Neuronal stem cell (in vitro differentiated cells): ENCODE measurements around the gene CSRNP3.

Experiments used
- DNase-seq: peaks from one replicate; pipeline ENCODE4 v3.0.0-alpha.2; 2013; ENCODE audit warnings: low spot score
- H2AFZ ChIP-seq: one replicate; pipeline ENCODE4 v1.6.1; 2013; ENCODE audit warnings: mild to moderate bottlenecking, low read length, inconsistent platforms
- H2AK5ac ChIP-seq: 2 replicates; pipeline ENCODE4 v1.6.1; 2013; ENCODE audit warnings: low read depth, mild to moderate bottlenecking, inconsistent platforms, low read length, moderate library complexity, mixed read lengths
- H2BK120ac ChIP-seq: 2 replicates; pipeline ENCODE4 v1.6.1; 2013; ENCODE audit warnings: low read depth, mild to moderate bottlenecking, inconsistent platforms, low read length, moderate library complexity, mixed read lengths
- H2BK12ac ChIP-seq: one replicate; pipeline ENCODE4 v1.6.1; 2013; ENCODE audit warnings: low read length, inconsistent platforms
- H2BK15ac ChIP-seq: 2 replicates; pipeline ENCODE4 v1.6.1; 2013; ENCODE audit warnings: mild to moderate bottlenecking, low read length, inconsistent platforms, mixed read lengths
- H2BK5ac ChIP-seq: one replicate; pipeline ENCODE4 v1.6.1; 2013; ENCODE audit warnings: inconsistent platforms, mild to moderate bottlenecking, low read length, moderate library complexity
- H3K14ac ChIP-seq: one replicate; pipeline ENCODE4 v1.6.1; 2013; ENCODE audit warnings: low read length, inconsistent platforms
- H3K18ac ChIP-seq: 2 replicates; pipeline ENCODE4 v1.6.1; 2013; ENCODE audit warnings: low read length, inconsistent platforms
- H3K23ac ChIP-seq: 2 replicates; pipeline ENCODE4 v1.6.1; 2013; ENCODE audit warnings: low read depth, mild to moderate bottlenecking, mixed read lengths, low read length, inconsistent platforms; ENCODE audit not compliant: poor library complexity
- H3K27ac ChIP-seq: replicated peaks from 3 replicates; pipeline ENCODE4 v1.5.1; 2013; ENCODE audit warnings: low read length, inconsistent platforms
- H3K27me3 ChIP-seq, 3 experiments: 2 replicates each; pipeline ENCODE4 v1.6.1; 2013; ENCODE audit warnings: low read length in 3 of 3, mild to moderate bottlenecking in 2 of 3, inconsistent platforms in 1 of 3, low read depth in 1 of 3, mixed read lengths in 1 of 3, moderate library complexity in 1 of 3; ENCODE audit not compliant: control insufficient read depth in 3 of 3, insufficient read depth in 3 of 3
- H3K36me3 ChIP-seq, 2 donors: replicated peaks in 1 of 2; 2 replicates each; pipeline ENCODE4 v1.6.1; 2013; ENCODE audit warnings: low read length in 2 of 2; ENCODE audit not compliant: control insufficient read depth in 2 of 2, insufficient read depth in 2 of 2
- H3K4ac ChIP-seq: 2 replicates; pipeline ENCODE4 v1.6.1; 2013; ENCODE audit warnings: inconsistent platforms, mild to moderate bottlenecking, low read length, moderate library complexity
- H3K4me1 ChIP-seq, 2 donors: 1 replicate in 1 of 2; 2 replicates in 1 of 2; pipeline ENCODE4 v1.6.1; 2013; ENCODE audit warnings: low read length in 2 of 2, low read depth in 1 of 2; ENCODE audit not compliant: control insufficient read depth in 2 of 2, insufficient read depth in 1 of 2
- H3K4me2 ChIP-seq: one replicate; pipeline ENCODE4 v1.6.1; 2013; ENCODE audit warnings: mild to moderate bottlenecking, low read length, inconsistent platforms; ENCODE audit not compliant: insufficient read depth, poor library complexity, severe bottlenecking
- H3K4me3 ChIP-seq, 2 donors: 2 replicates each; pipeline ENCODE4 v1.5.1; 2013; ENCODE audit warnings: low read length in 2 of 2, mild to moderate bottlenecking in 2 of 2, inconsistent platforms in 1 of 2, moderate library complexity in 1 of 2
- H3K79me1 ChIP-seq: one replicate; pipeline ENCODE4 v1.6.1; 2013; ENCODE audit warnings: low read depth, mild to moderate bottlenecking, inconsistent platforms, low read length, moderate library complexity
- H3K9ac ChIP-seq: one replicate; pipeline ENCODE4 v1.6.1; 2013; ENCODE audit warnings: mild to moderate bottlenecking, low read depth, low read length, inconsistent platforms; ENCODE audit not compliant: poor library complexity
- H3K9me3 ChIP-seq, 2 donors: replicated peaks in 1 of 2; 2 replicates each; pipeline versions ENCODE3 to v1.6.1; 2013; ENCODE audit warnings: low read length in 2 of 2, mild to moderate bottlenecking in 2 of 2, inconsistent platforms in 1 of 2, low read depth in 1 of 2, mixed read lengths in 1 of 2, moderate library complexity in 1 of 2; ENCODE audit not compliant: control insufficient read depth in 2 of 2, insufficient read depth in 1 of 2
- H4K8ac ChIP-seq: one replicate; pipeline ENCODE4 v1.6.1; 2013; ENCODE audit warnings: low read depth, mild to moderate bottlenecking, inconsistent platforms, low read length, moderate library complexity
- H4K91ac ChIP-seq: one replicate; pipeline ENCODE4 v1.6.1; 2013; ENCODE audit warnings: low read length, low read depth, mild to moderate bottlenecking, inconsistent platforms; ENCODE audit not compliant: poor library complexity
- WGBS, 2 donors: extraction: QIAGEN DNeasy Blood & Tissue Kit; methylation state at CpG; one replicate each; pipeline ENCODE4 v1.1.7; 2013; ENCODE audit warnings: missing lambda C conversion rate in 2 of 2, mixed read lengths in 1 of 2; ENCODE audit not compliant: insufficient read length in 2 of 2, insufficient replicate concordance in 1 of 2; ENCODE audit errors: extremely low coverage in 2 of 2; 5-methylcytosine and 5-hydroxymethylcytosine counted together

CSRNP3 gene

GRCh38 chr2:165558832-165559231 is 89.3 kb downstream of the CSRNP3 start:
- Histone ChIP-seq H3K9ac (no peak overlapping the region), H2BK5ac (no peak overlapping the region), H3K14ac (no peak overlapping the region), H3K27ac (no peak overlapping the region), H3K23ac (no peak overlapping the region), H3K36me3 (no peaks in the 10 kb centered on the region), H3K18ac (no peak overlapping the region), H2AK5ac (no peak overlapping the region), H2BK12ac (no peak overlapping the region), H2BK15ac (no peak overlapping the region), H4K8ac (no peak overlapping the region), H3K4me3 (no peak overlapping the region), H4K91ac (no peak overlapping the region), H3K4me2 (no peak overlapping the region), H3K4me1 (peaks cover 0 to 2% of the 10 kb centered on the region in 2 donors), H3K9me3 (no peaks in the 10 kb centered on the region), H2AFZ (no peak overlapping the region), H3K27me3 (no peaks in the 10 kb centered on the region), H2BK120ac (no peak overlapping the region), H3K4ac (no peak overlapping the region), H3K79me1 (no peaks in the 10 kb centered on the region)
- no CpG with 5 or more reads among the region's 2 CpGs for WGBS, 2 donors
- no peak for DNase-seq

GRCh38 chr2:165560377-165560988 is 91.0 kb downstream of the CSRNP3 start:
- Histone ChIP-seq H3K27me3 (no peaks in the 10 kb centered on the region), H2BK15ac (no peak overlapping the region), H3K4me3 (no peak overlapping the region), H3K4me1 (peaks cover 0 to 2% of the 10 kb centered on the region in 2 donors), H3K23ac (no peak overlapping the region), H3K14ac (no peak overlapping the region), H3K18ac (no peak overlapping the region), H2BK5ac (no peak overlapping the region), H3K4me2 (no peak overlapping the region), H2BK120ac (no peak overlapping the region), H4K8ac (no peak overlapping the region), H2AFZ (no peak overlapping the region), H3K36me3 (no peaks in the 10 kb centered on the region), H3K9me3 (no peaks in the 10 kb centered on the region), H2BK12ac (no peak overlapping the region), H3K79me1 (no peaks in the 10 kb centered on the region), H3K4ac (no peak overlapping the region), H2AK5ac (no peak overlapping the region), H3K9ac (no peak overlapping the region), H3K27ac (no peak overlapping the region), H4K91ac (no peak overlapping the region)
- no CpG with 5 or more reads among the region's 4 CpGs for WGBS, 2 donors
- no peak for DNase-seq

DNA sequence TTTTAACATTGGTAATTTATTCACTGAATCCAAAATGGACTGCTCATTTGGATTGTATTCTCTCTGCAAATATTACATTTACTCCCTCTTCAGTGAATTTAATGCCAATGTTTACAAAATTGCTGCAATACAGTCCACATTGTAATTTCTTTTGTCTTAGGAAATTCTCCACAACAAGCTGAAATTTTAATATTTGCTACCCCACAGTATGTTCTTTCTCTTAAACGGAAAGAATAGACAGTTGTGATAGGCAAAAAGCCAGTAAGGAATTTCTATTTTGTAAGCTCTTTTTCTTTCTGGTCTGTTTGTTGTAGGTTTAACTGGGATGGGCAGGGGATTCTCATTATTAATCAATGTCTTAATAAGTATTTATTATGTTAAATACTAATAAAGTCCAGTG is 92.0 kb downstream of the CSRNP3 start:
- no peak overlapping the region for H3K4ac ChIP-seq
- no peak overlapping the region for H3K9ac ChIP-seq
- H4K91ac ChIP-seq = no peak overlapping the region
- no peak overlapping the region for H2BK120ac ChIP-seq
- H2BK5ac ChIP-seq = no peak overlapping the region
- peaks cover 0 to 2% of the 10 kb centered on the region in 2 donors for H3K4me1 ChIP-seq
- H2AK5ac ChIP-seq = no peak overlapping the region
- no peak for DNase-seq
- H4K8ac ChIP-seq = no peak overlapping the region
- H3K18ac ChIP-seq = no peak overlapping the region
- no peak overlapping the region for H2BK15ac ChIP-seq
- no peak overlapping the region for H3K14ac ChIP-seq
- no peaks in the 10 kb centered on the region for H3K36me3 ChIP-seq
- no peaks in the 10 kb centered on the region for H3K79me1 ChIP-seq
- H2AFZ ChIP-seq = no peak overlapping the region
- H3K27ac ChIP-seq = no peak overlapping the region
- H3K27me3 ChIP-seq = no peaks in the 10 kb centered on the region
- WGBS, 2 donors = no CpG with 5 or more reads among the region's 1 CpG
- H3K23ac ChIP-seq = no peak overlapping the region
- H3K4me3 ChIP-seq = no peak overlapping the region
- H2BK12ac ChIP-seq = no peak overlapping the region
- H3K4me2 ChIP-seq = no peak overlapping the region
- H3K9me3 ChIP-seq = no peaks in the 10 kb centered on the region

DNA sequence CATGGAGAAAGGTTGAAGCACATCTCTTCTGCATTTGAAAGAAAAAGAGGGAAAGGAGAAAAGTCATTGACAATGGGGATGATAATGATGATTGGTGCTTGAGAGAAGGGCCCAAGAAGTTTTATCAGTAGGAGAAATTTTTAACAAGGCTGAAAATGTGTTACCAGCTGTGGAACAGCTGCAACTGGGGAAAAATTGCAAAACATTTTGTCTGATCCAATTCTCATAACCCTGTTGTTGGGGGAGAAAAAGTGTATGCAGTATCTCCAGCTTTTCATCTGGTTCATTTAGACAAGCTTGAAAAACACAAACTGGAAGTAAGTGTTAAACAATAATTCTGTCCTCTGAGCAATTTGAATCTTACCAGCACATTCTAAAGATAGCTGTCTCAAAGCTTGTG is 92.7 kb downstream of the CSRNP3 start:
- Histone ChIP-seq H2AK5ac (no peak overlapping the region), H2BK12ac (no peak overlapping the region), H3K4me2 (no peak overlapping the region), H3K23ac (no peak overlapping the region), H4K91ac (no peak overlapping the region), H3K14ac (no peak overlapping the region), H3K9me3 (no peaks in the 10 kb centered on the region), H2BK15ac (no peak overlapping the region), H3K4me1 (peaks cover 0 to 2% of the 10 kb centered on the region in 2 donors), H2AFZ (no peak overlapping the region), H3K4me3 (no peak overlapping the region), H3K27me3 (no peaks in the 10 kb centered on the region), H4K8ac (no peak overlapping the region), H3K18ac (no peak overlapping the region), H2BK120ac (no peak overlapping the region), H3K79me1 (no peaks in the 10 kb centered on the region), H2BK5ac (no peak overlapping the region), H3K36me3 (no peaks in the 10 kb centered on the region), H3K9ac (no peak overlapping the region), H3K4ac (no peak overlapping the region), H3K27ac (no peak overlapping the region)
- no peak for DNase-seq
